GM12872 (cell line): Measurements from ENCODE around the gene NUCB1.

Experiments
- CTCF ChIP-seq: IDR thresholded peaks from 3 replicates; pipeline ENCODE4 v1.5.1; 2011; ENCODE audit warnings: low read depth, mild to moderate bottlenecking, low read length, moderate library complexity; ENCODE audit not compliant: insufficient read depth

NUCB1 gene

GRCh38 chr19:48872182-48872883 is 27.8 kb upstream of the NUCB1 start, which contains the start of gene PPP1R15A:
PPP1R15A (plus strand) TSS chr19:48872421; CDS start chr19:48873234, 813 bp downstream.
- no peak for TF ChIP-seq CTCF

GRCh38 chr19:48872884-48873475 is 27.1 kb upstream of the NUCB1 start:
- no peak for TF ChIP-seq CTCF

GRCh38 chr19:48873476-48874302 is 26.4 kb upstream of the NUCB1 start:
- no peak for TF ChIP-seq CTCF

GRCh38 chr19:48874303-48875135 is 25.6 kb upstream of the NUCB1 start:
- TF ChIP-seq CTCF, result no peak

- no peak for TF ChIP-seq CTCF
Observed at GRCh38 chr19:48877855-48878195, 22.3 kb upstream of the NUCB1 start.

- TF ChIP-seq CTCF, result no peak
Observed at GRCh38 chr19:48878196-48879024, 21.7 kb upstream of the NUCB1 start.
